ENCODE measurements around the gene CD8B. TPM values are rescaled to one million over a fixed set of nuclear protein-coding genes. Genes with fewer than 3 reads are reported as not detected.

The CD8B gene
- total RNA-seq, 1 experiment from 2014 or later: not detected

- H3K27ac ChIP-seq (ENCODE audit: low read length): no peak overlapping the region
- no peaks in the 10 kb centered on the region for H3K9me2 ChIP-seq (replicated peaks; ENCODE audit: insufficient read depth, low read length)
- no peak for DNase-seq
- H3K9ac ChIP-seq (ENCODE audit: low read length): no peak overlapping the region
- H3K4me3 ChIP-seq (ENCODE audit: low read length): no peak overlapping the region
- peaks cover 8% of the 10 kb centered on the region; the same call in 1 of the 2 replicates for H3K36me3 ChIP-seq (ENCODE audit: insufficient read depth, low read length)
- H2AFZ ChIP-seq (ENCODE audit: low read length): no peak overlapping the region
- no peaks in the 10 kb centered on the region for H3K9me3 ChIP-seq (ENCODE audit: low read length)
- H3K79me2 ChIP-seq (ENCODE audit: low read length): no peaks in the 10 kb centered on the region
- no peak overlapping the region for H3K4me2 ChIP-seq (ENCODE audit: low read depth, low read length, poor library complexity, severe bottlenecking)
- peaks cover 27% of the 10 kb centered on the region; the same call in 1 of the 2 replicates for H4K20me1 ChIP-seq (ENCODE audit: insufficient read depth, low read depth, low read length)
- peaks cover 13% of the 10 kb centered on the region for H3K4me1 ChIP-seq (ENCODE audit: low read length)
- no peaks in the 10 kb centered on the region for H3K27me3 ChIP-seq (ENCODE audit: low read length)
These were observed 81.7 kb downstream of the CD8B start for GRCh38 chr2:86779971-86780370.

- Histone ChIP-seq H3K79me2 (ENCODE audit: low read length) (no peaks in the 10 kb centered on the region), H3K9me3 (ENCODE audit: low read length) (no peaks in the 10 kb centered on the region), H3K4me3 (ENCODE audit: low read length) (no peak overlapping the region), H3K27me3 (ENCODE audit: low read length) (no peaks in the 10 kb centered on the region), H3K27ac (ENCODE audit: low read length) (no peak overlapping the region), H2AFZ (ENCODE audit: low read length) (no peak overlapping the region), H4K20me1 (ENCODE audit: insufficient read depth, low read depth, low read length) (peaks cover 34% of the 10 kb centered on the region; the same call in 1 of the 2 replicates), H3K4me2 (ENCODE audit: low read depth, low read length, poor library complexity, severe bottlenecking) (no peak overlapping the region), H3K36me3 (ENCODE audit: insufficient read depth, low read length) (peaks cover 18% of the 10 kb centered on the region; the same call in 1 of the 2 replicates), H3K9me2 (replicated peaks; ENCODE audit: insufficient read depth, low read length) (no peaks in the 10 kb centered on the region), H3K9ac (ENCODE audit: low read length) (no peak overlapping the region), H3K4me1 (ENCODE audit: low read length) (peaks cover 7% of the 10 kb centered on the region)
- no peak for DNase-seq
These were observed 82.7 kb downstream of the CD8B start for GRCh38 chr2:86778957-86779356.

GRCh38 chr2:86776532-86776931, 85.2 kb downstream of the CD8B start:
- Histone ChIP-seq H3K9me3 (ENCODE audit: low read length) (no peaks in the 10 kb centered on the region), H3K79me2 (ENCODE audit: low read length) (peaks cover 3% of the 10 kb centered on the region; the same call in 1 of the 2 replicates), H3K27me3 (ENCODE audit: low read length) (no peaks in the 10 kb centered on the region), H2AFZ (ENCODE audit: low read length) (no peak overlapping the region), H3K36me3 (ENCODE audit: insufficient read depth, low read length) (peaks cover 36% of the 10 kb centered on the region; the same call in 1 of the 2 replicates), H4K20me1 (ENCODE audit: insufficient read depth, low read depth, low read length) (peaks cover 29% of the 10 kb centered on the region; the same call in 1 of the 2 replicates), H3K4me2 (ENCODE audit: low read depth, low read length, poor library complexity, severe bottlenecking) (no peak overlapping the region), H3K4me3 (ENCODE audit: low read length) (no peak overlapping the region), H3K9me2 (replicated peaks; ENCODE audit: insufficient read depth, low read length) (no peaks in the 10 kb centered on the region), H3K27ac (ENCODE audit: low read length) (no peak overlapping the region), H3K9ac (ENCODE audit: low read length) (no peak overlapping the region), H3K4me1 (ENCODE audit: low read length) (no peaks in the 10 kb centered on the region)
- no peak for DNase-seq

GRCh38 chr2:86775338-86775737, 86.3 kb downstream of the CD8B start:
- Histone ChIP-seq H3K36me3 (ENCODE audit: insufficient read depth, low read length) (peaks cover 41% of the 10 kb centered on the region; the same call in 1 of the 2 replicates), H3K9me3 (ENCODE audit: low read length) (no peaks in the 10 kb centered on the region), H4K20me1 (ENCODE audit: insufficient read depth, low read depth, low read length) (peaks cover 32% of the 10 kb centered on the region; the same call in 1 of the 2 replicates), H3K79me2 (ENCODE audit: low read length) (peaks cover 8% of the 10 kb centered on the region), H3K9me2 (replicated peaks; ENCODE audit: insufficient read depth, low read length) (no peaks in the 10 kb centered on the region), H3K4me2 (ENCODE audit: low read depth, low read length, poor library complexity, severe bottlenecking) (no peak overlapping the region), H3K27ac (ENCODE audit: low read length) (no peak overlapping the region), H2AFZ (ENCODE audit: low read length) (no peak overlapping the region), H3K4me1 (ENCODE audit: low read length) (no peaks in the 10 kb centered on the region), H3K9ac (ENCODE audit: low read length) (no peak overlapping the region), H3K4me3 (ENCODE audit: low read length) (no peak overlapping the region), H3K27me3 (ENCODE audit: low read length) (no peaks in the 10 kb centered on the region)
- DNase-seq: no peak

GRCh38 chr2:86774862-86775261, 86.8 kb downstream of the CD8B start:
- peaks cover 32% of the 10 kb centered on the region; the same call in 1 of the 2 replicates for H4K20me1 ChIP-seq (ENCODE audit: insufficient read depth, low read depth, low read length)

GRCh38 chr2:86772611-86773010, 89.1 kb downstream of the CD8B start:
- Histone ChIP-seq H3K79me2 (ENCODE audit: low read length) (peaks cover 29% of the 10 kb centered on the region), H3K4me2 (ENCODE audit: low read depth, low read length, poor library complexity, severe bottlenecking) (no peak overlapping the region), H3K36me3 (ENCODE audit: insufficient read depth, low read length) (peaks cover 51% of the 10 kb centered on the region; the same call in 1 of the 2 replicates)

More at GRCh38 chr2:86774862-86775261, 86.8 kb downstream of the CD8B start:
- Histone ChIP-seq H3K9me2 (replicated peaks; ENCODE audit: insufficient read depth, low read length) (no peaks in the 10 kb centered on the region), H3K9me3 (ENCODE audit: low read length) (no peaks in the 10 kb centered on the region), H3K27me3 (ENCODE audit: low read length) (no peaks in the 10 kb centered on the region), H3K36me3 (ENCODE audit: insufficient read depth, low read length) (peaks cover 41% of the 10 kb centered on the region; the same call in 1 of the 2 replicates), H3K27ac (ENCODE audit: low read length) (no peak overlapping the region), H2AFZ (ENCODE audit: low read length) (no peak overlapping the region), H3K4me2 (ENCODE audit: low read depth, low read length, poor library complexity, severe bottlenecking) (no peak overlapping the region), H3K4me1 (ENCODE audit: low read length) (no peaks in the 10 kb centered on the region), H3K4me3 (ENCODE audit: low read length) (no peak overlapping the region), H3K79me2 (ENCODE audit: low read length) (peaks cover 9% of the 10 kb centered on the region), H3K9ac (ENCODE audit: low read length) (no peak overlapping the region)
- DNase-seq: no peak

GRCh38 chr2:86770816-86771301, 90.8 kb downstream of the CD8B start:
- no peaks in the 10 kb centered on the region for H3K4me1 ChIP-seq (ENCODE audit: low read length)
- H3K79me2 ChIP-seq (ENCODE audit: low read length): peaks cover 36% of the 10 kb centered on the region
- H3K36me3 ChIP-seq (ENCODE audit: insufficient read depth, low read length): peaks cover 61% of the 10 kb centered on the region; the same call in 1 of the 2 replicates
- H3K9me2 ChIP-seq (replicated peaks; ENCODE audit: insufficient read depth, low read length): no peaks in the 10 kb centered on the region
- H3K4me2 ChIP-seq (ENCODE audit: low read depth, low read length, poor library complexity, severe bottlenecking): no peak overlapping the region
- DNase-seq: no peak
- H2AFZ ChIP-seq (ENCODE audit: low read length): no peak overlapping the region
- H3K9me3 ChIP-seq (ENCODE audit: low read length): no peaks in the 10 kb centered on the region
- H3K27me3 ChIP-seq (ENCODE audit: low read length): no peaks in the 10 kb centered on the region
- no peak overlapping the region for H3K9ac ChIP-seq (ENCODE audit: low read length)
- H3K4me3 ChIP-seq (ENCODE audit: low read length): no peak overlapping the region
- H4K20me1 ChIP-seq (ENCODE audit: insufficient read depth, low read depth, low read length): peaks cover 24% of the 10 kb centered on the region; the same call in 1 of the 2 replicates
- H3K27ac ChIP-seq (ENCODE audit: low read length): no peak overlapping the region

More at GRCh38 chr2:86772611-86773010, 89.1 kb downstream of the CD8B start:
- no peak overlapping the region for H3K4me3 ChIP-seq (ENCODE audit: low read length)
- DNase-seq: no peak
- H3K27ac ChIP-seq (ENCODE audit: low read length): no peak overlapping the region
- H4K20me1 ChIP-seq (ENCODE audit: insufficient read depth, low read depth, low read length): peaks cover 35% of the 10 kb centered on the region; the same call in 1 of the 2 replicates
- no peaks in the 10 kb centered on the region for H3K4me1 ChIP-seq (ENCODE audit: low read length)
- no peaks in the 10 kb centered on the region for H3K9me2 ChIP-seq (replicated peaks; ENCODE audit: insufficient read depth, low read length)
- H2AFZ ChIP-seq (ENCODE audit: low read length): no peak overlapping the region
- H3K9me3 ChIP-seq (ENCODE audit: low read length): no peaks in the 10 kb centered on the region
- H3K27me3 ChIP-seq (ENCODE audit: low read length): no peaks in the 10 kb centered on the region
- H3K9ac ChIP-seq (ENCODE audit: low read length): no peak overlapping the region

GRCh38 chr2:86769838-86770237, 91.8 kb downstream of the CD8B start:
- no peaks in the 10 kb centered on the region for H3K9me2 ChIP-seq (replicated peaks; ENCODE audit: insufficient read depth, low read length)
- H3K4me3 ChIP-seq (ENCODE audit: low read length): no peak overlapping the region
- no peak overlapping the region for H3K9ac ChIP-seq (ENCODE audit: low read length)
- H3K4me1 ChIP-seq (ENCODE audit: low read length): no peaks in the 10 kb centered on the region
- no peaks in the 10 kb centered on the region for H3K27me3 ChIP-seq (ENCODE audit: low read length)
- no peak overlapping the region for H3K27ac ChIP-seq (ENCODE audit: low read length)
- H3K36me3 ChIP-seq (ENCODE audit: insufficient read depth, low read length): peaks cover 63% of the 10 kb centered on the region; the same call in 1 of the 2 replicates
- no peaks in the 10 kb centered on the region for H3K9me3 ChIP-seq (ENCODE audit: low read length)
- peaks cover 46% of the 10 kb centered on the region for H3K79me2 ChIP-seq (ENCODE audit: low read length)
- H3K4me2 ChIP-seq (ENCODE audit: low read depth, low read length, poor library complexity, severe bottlenecking): no peak overlapping the region
- peaks cover 27% of the 10 kb centered on the region; the same call in 1 of the 2 replicates for H4K20me1 ChIP-seq (ENCODE audit: insufficient read depth, low read depth, low read length)
- H2AFZ ChIP-seq (ENCODE audit: low read length): no peak overlapping the region
- DNase-seq: no peak

All from Karpas-422 (cell line).